Retinal pigment epithelial cell (primary cell): ENCODE measurements around the gene RENBP.
A peak's percentile ranks its signal among the peaks of the same experiment; 100 is the strongest.

Experiments
- DNase-seq: peaks from one replicate; pipeline ENCODE4 v3.0.0-alpha.2; 2010; ENCODE audit warnings: low read depth
- H3K4me3 ChIP-seq: 2 replicates; pipeline ENCODE4 v1.5.1; 2011; ENCODE audit warnings: mild to moderate bottlenecking, low read length, control low read depth, moderate library complexity
- CTCF ChIP-seq: conservative IDR thresholded peaks from 2 replicates; pipeline ENCODE4 v1.5.1; 2011; ENCODE audit warnings: low read depth, low read length, control low read depth, inconsistent platforms

RENBP gene

GRCh38 chrX:153970357-153971123, 26.1 kb upstream of the RENBP start:
- peak overlapping the region; percentile 95 for H3K4me3 ChIP-seq
- peak; percentile 25 for DNase-seq
- no peak for TF ChIP-seq CTCF

DNA sequence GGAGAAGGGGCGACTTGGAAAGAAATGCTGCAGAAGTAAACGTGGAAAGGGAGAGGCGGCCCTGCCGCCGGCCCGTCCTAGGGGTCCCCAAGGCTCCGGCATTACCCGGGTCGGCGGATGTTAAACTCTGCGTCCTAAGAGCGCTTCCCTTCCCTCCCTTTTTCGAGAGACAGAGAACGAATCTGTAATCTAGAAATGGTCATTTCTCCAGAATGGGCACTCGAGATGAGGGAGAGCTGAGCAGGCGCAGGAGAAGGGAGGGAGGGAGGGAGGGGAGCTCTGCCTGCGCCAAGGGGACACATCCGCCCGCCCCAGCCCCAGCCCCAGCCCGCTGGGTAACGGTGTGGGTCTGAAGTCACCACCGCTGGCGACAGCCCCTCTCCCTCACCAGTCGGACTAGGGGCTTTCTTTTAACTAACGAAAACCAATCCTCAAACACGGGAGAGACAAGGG, 25.5 kb upstream of the RENBP start:
- DNase-seq: no peak
- peak overlapping the region; percentile 95 for H3K4me3 ChIP-seq
- no peak for TF ChIP-seq CTCF

DNA sequence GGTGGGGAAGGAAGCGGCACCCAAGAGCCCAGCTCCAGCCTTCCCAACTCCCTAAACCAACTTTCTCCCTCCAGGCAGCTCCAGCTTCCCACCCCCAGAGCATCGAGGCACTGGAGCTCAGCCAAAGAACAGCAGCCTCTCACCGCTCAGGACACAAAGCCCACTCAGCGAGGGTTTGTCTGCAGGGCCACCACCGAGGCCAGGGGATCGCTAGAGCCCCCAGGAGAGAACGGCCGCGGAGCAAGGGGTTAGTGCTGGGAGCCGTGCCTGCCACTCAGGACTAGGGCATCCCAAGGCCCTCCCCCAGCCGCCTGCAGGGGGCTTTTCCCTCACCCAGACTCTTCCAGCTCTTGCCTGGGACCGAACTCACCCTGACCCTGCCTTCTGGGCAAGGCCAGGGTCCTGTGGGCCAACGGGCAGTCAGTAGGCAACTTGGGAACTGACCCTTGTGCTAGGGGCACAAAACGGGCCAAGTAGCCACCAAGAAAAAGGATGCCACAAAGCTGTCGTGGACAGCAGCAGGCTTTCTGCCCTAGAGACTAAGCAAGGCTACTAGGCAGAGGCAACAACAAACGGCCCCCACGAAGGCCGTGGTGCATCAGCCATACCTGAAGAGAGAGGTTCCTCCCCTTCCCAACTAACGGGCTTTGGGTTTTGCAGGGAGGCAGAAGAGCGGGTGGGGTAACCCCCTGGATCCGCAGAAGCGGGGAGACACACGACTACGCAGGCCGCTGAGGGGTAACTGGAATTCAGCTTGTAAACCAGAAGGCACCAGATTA, 24.9 kb upstream of the RENBP start:
- DNase-seq: no peak
- TF ChIP-seq CTCF: no peak
- peak overlapping the region; percentile 95 for H3K4me3 ChIP-seq

DNA sequence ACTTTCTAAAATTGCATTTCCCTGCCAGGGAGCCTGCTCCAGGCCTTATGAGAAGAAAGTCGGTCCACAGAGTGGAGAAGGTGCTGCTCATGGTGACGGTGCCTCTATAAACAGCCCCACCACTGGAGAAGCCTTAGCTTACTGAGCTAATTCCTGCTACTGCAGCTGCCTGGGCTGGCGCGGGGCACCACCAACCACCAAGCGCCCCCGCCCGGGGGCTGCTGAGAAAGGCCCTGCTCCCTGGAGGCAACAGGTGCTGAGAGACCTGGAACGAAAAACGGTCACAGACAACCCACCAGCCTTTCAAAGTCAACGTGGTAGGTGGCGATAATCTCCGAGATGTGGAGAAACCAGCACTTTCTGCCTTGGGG, 24.3 kb upstream of the RENBP start:
- peak; percentile 45 for TF ChIP-seq CTCF
- no peak for DNase-seq

DNA sequence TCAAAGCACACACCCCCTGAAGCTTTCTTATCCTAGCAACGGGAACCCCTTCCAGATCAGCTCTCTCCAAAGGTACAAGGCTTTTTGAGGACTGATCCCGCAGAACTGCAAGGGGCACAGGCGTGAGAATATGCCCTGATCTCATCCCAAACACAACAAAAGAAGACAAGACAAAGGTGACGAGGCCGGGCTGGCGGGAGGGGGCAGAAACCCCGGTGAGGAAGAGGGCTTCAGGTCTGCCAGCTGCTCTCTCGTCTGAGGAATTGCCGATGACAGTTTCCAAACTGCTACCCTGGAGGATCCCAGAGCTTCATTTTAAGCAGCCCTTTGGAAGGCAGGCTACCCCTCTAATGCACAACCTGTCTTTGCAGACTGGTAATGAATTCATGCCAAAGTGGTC, 23.8 kb upstream of the RENBP start:
- peak overlapping the region; percentile 23 for H3K4me3 ChIP-seq
- no peak for TF ChIP-seq CTCF

More for the DNA sequence above, 24.3 kb upstream of the RENBP start:
- H3K4me3 ChIP-seq: peak overlapping the region; percentile 95

GRCh38 chrX:153967536-153968224, 23.2 kb upstream of the RENBP start:
- TF ChIP-seq CTCF: no peak
- no peak overlapping the region for H3K4me3 ChIP-seq
- DNase-seq: no peak

More for the DNA sequence above, 23.8 kb upstream of the RENBP start:
- DNase-seq: no peak
